Hepatocyte (in vitro differentiated cells): ENCODE measurements around the gene LYL1. TPM values are rescaled to one million over a fixed set of nuclear protein-coding genes. Genes with fewer than 3 reads are reported as not detected.

Experiments used
- DNase-seq: peaks from one replicate; pipeline ENCODE4 v3.0.0-alpha.2; 2016; ENCODE audit warnings: low spot score
- H2AFZ ChIP-seq: fragments of 200-600 bp; sonication (generic); 2 replicates; pipeline ENCODE4 v1.6.0; 2016; ENCODE audit warnings: antibody characterized with exemption, mild to moderate bottlenecking
- H3K27ac ChIP-seq: fragments of 200-600 bp; sonication (generic); 2 replicates; pipeline ENCODE4 v1.5.1; 2016; ENCODE audit warnings: mild to moderate bottlenecking
- H3K27me3 ChIP-seq: fragments of 200-600 bp; sonication (generic); 2 replicates; pipeline ENCODE4 v1.6.1; 2016
- H3K36me3 ChIP-seq: fragments of 200-600 bp; sonication (generic); replicated peaks from 2 replicates; pipeline ENCODE4 v1.5.1; 2016; ENCODE audit warnings: low read depth; ENCODE audit not compliant: insufficient read depth
- H3K4me1 ChIP-seq: fragments of 200-600 bp; sonication (generic); 2 replicates; pipeline ENCODE4 v1.5.1; 2016; ENCODE audit warnings: mild to moderate bottlenecking, moderate library complexity; ENCODE audit not compliant: insufficient read depth
- H3K4me2 ChIP-seq: fragments of 200-600 bp; sonication (generic); 2 replicates; pipeline ENCODE4 v1.6.0; 2016
- H3K4me3 ChIP-seq: fragments of 200-600 bp; sonication (generic); 2 replicates; pipeline ENCODE4 v1.5.1; 2016; ENCODE audit warnings: mild to moderate bottlenecking
- H3K79me2 ChIP-seq: fragments of 200-600 bp; sonication (generic); 2 replicates; pipeline ENCODE4 v1.6.0; 2017; ENCODE audit warnings: mild to moderate bottlenecking
- H3K9me2 ChIP-seq: fragments of 200-600 bp; sonication (generic); replicated peaks from 2 replicates; pipeline ENCODE4 v1.6.0; 2017; ENCODE audit warnings: mild to moderate bottlenecking; ENCODE audit not compliant: insufficient read depth
- H3K9me3 ChIP-seq: fragments of 200-600 bp; sonication (generic); 2 replicates; pipeline ENCODE4 v1.5.1; 2016; ENCODE audit warnings: low read depth, mild to moderate bottlenecking
- H4K20me1 ChIP-seq: fragments of 200-600 bp; sonication (generic); 2 replicates; pipeline ENCODE4 v1.6.0; 2016; ENCODE audit warnings: mild to moderate bottlenecking; ENCODE audit not compliant: insufficient read depth, poor library complexity, severe bottlenecking
- EZH2 ChIP-seq: fragments of 200-600 bp; sonication (generic); IDR thresholded peaks from 2 replicates; pipeline ENCODE4 v1.6.1; 2016; ENCODE audit warnings: antibody characterized with exemption, mild to moderate bottlenecking, borderline replicate concordance
- EZH2phosphoT487 ChIP-seq: fragments of 200-600 bp; sonication (generic); IDR thresholded peaks from one replicate; pipeline ENCODE4 v1.6.1; 2018; ENCODE audit warnings: antibody characterized with exemption, mild to moderate bottlenecking, low read depth, moderate library complexity; ENCODE audit not compliant: unreplicated experiment, severe bottlenecking
- WGBS: methylation state at CpG from one replicate; pipeline ENCODE4 v1.1.6; 2016; ENCODE audit warnings: low lambda C conversion rate; ENCODE audit errors: missing lambda C conversion rate; 5-methylcytosine and 5-hydroxymethylcytosine counted together
- polyA plus RNA-seq: library from polyadenylated mRNA; unstranded; fragments of >200 nt; fragmentation: Nextera tagmentation; extraction: Ambion mirVana; gene quantifications from 2 replicates; pipeline ENCODE4 v1.2.1, GENCODE V29; 2016
- total RNA-seq: library from RNA; depleted of rRNA; stranded (reverse); fragments of >200 nt; gene quantifications from 2 replicates; pipeline ENCODE4 v1.2.3, GENCODE V29; 2014
- TF ChIP-seq, protein P1 (sequence below): fragments of 200-600 bp; sonication (generic); IDR thresholded peaks from 2 replicates; pipeline ENCODE4 v1.5.1; 2016; ENCODE audit warnings: antibody characterized with exemption, mild to moderate bottlenecking; ENCODE audit not compliant: poor library complexity

The LYL1 gene
- total and polyA plus RNA-seq, 2 experiments from 2014 or later: 0.47 to 1.4 TPM

DNA sequence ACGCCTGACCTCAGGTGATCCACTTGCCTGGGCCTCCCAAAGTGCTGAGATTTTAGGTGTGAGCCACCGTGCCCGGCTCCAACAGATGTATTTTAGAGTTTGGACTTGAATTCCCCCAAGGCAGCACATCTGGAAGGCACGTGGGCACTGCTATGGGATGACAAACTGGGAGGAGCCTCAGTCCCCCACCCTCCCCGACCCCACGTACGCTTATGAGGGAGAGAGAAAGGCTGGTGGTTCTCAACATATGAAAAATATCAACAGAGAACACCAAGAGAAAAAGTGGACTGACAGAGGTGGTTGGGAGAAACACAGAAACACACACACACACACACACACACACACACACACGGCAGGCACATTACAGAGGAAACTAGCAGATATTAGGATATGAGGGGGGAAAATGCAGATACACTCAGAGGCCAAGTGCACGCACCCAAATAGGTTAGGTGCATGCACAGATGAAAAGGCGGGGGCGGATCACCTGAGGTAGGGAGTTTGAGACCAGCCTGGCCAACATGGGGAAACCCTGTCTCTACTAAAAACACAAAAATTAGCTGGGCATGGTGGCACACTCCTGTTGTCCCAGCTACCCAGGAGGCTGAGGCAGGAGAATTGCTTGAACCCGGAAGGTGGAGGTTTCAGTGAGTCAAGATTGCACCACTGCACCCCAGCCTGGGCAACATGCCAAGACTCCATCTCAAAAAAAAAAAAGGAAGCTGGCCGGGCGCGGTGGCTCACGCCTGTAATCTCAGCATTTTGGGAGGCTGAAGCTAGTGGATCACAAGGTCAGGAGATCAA lies 44.3 kb upstream of the LYL1 start:
- no peaks in the 10 kb centered on the region for H3K9me3 ChIP-seq
- no peak overlapping the region for H3K4me2 ChIP-seq
- peaks cover 26% of the 10 kb centered on the region for H3K79me2 ChIP-seq
- no peak for TF ChIP-seq EZH2phosphoT487
- no peak for TF ChIP-seq EZH2
- TF ChIP-seq, protein P1, sequence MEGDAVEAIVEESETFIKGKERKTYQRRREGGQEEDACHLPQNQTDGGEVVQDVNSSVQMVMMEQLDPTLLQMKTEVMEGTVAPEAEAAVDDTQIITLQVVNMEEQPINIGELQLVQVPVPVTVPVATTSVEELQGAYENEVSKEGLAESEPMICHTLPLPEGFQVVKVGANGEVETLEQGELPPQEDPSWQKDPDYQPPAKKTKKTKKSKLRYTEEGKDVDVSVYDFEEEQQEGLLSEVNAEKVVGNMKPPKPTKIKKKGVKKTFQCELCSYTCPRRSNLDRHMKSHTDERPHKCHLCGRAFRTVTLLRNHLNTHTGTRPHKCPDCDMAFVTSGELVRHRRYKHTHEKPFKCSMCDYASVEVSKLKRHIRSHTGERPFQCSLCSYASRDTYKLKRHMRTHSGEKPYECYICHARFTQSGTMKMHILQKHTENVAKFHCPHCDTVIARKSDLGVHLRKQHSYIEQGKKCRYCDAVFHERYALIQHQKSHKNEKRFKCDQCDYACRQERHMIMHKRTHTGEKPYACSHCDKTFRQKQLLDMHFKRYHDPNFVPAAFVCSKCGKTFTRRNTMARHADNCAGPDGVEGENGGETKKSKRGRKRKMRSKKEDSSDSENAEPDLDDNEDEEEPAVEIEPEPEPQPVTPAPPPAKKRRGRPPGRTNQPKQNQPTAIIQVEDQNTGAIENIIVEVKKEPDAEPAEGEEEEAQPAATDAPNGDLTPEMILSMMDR: no peak
- no peaks in the 10 kb centered on the region for H3K36me3 ChIP-seq
- no peak overlapping the region for H3K27ac ChIP-seq
- no peak for DNase-seq
- H3K4me1 ChIP-seq: peaks cover 11% of the 10 kb centered on the region
- H3K27me3 ChIP-seq: no peaks in the 10 kb centered on the region
- H3K9me2 ChIP-seq: no peaks in the 10 kb centered on the region
- WGBS: 72% methylated on average over 16 of the region's 16 CpGs
- H2AFZ ChIP-seq: no peak overlapping the region
- no peak overlapping the region for H3K4me3 ChIP-seq
- no peaks in the 10 kb centered on the region for H4K20me1 ChIP-seq

- H3K27me3 ChIP-seq: no peaks in the 10 kb centered on the region
- WGBS: 88% methylated on average over 8 of the region's 11 CpGs
- H4K20me1 ChIP-seq: no peaks in the 10 kb centered on the region
- H3K4me3 ChIP-seq: no peak overlapping the region
- H3K36me3 ChIP-seq: no peaks in the 10 kb centered on the region
- H3K9me2 ChIP-seq: no peaks in the 10 kb centered on the region
- H3K27ac ChIP-seq: no peak overlapping the region
- no peaks in the 10 kb centered on the region for H3K79me2 ChIP-seq
- no peaks in the 10 kb centered on the region for H3K9me3 ChIP-seq
- TF ChIP-seq, protein P1: no peak
- TF ChIP-seq EZH2 (no peak), EZH2phosphoT487 (no peak)
- DNase-seq: no peak
- H3K4me2 ChIP-seq: no peak overlapping the region
- H2AFZ ChIP-seq: no peak overlapping the region
- H3K4me1 ChIP-seq: no peaks in the 10 kb centered on the region
Observed at GRCh38 chr19:13139633-13140311, 37.1 kb upstream of the LYL1 start.

DNA sequence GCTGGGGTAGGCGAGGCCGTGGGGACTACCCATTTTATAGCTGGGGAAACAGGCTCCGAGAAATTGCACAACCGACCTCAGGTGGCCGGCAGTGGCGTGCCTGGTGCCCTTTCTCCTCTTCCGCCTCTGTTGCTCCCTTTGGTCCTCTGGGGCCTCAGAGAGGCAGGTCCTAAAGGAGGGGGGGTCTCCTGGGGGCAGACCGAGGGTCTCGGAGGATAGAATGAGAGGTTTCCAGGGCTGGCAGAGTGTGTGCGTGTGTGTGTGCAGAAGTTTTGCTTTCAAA lies 36.2 kb upstream of the LYL1 start:
- H3K4me1 ChIP-seq: no peaks in the 10 kb centered on the region
- peaks cover 3% of the 10 kb centered on the region for H4K20me1 ChIP-seq
- no peaks in the 10 kb centered on the region for H3K27me3 ChIP-seq
- no peaks in the 10 kb centered on the region for H3K36me3 ChIP-seq
- TF ChIP-seq EZH2phosphoT487: no peak
- TF ChIP-seq, protein P1: no peak
- TF ChIP-seq EZH2: no peak
- H3K4me3 ChIP-seq: no peak overlapping the region
- H3K9me2 ChIP-seq: no peaks in the 10 kb centered on the region
- no peak overlapping the region for H3K27ac ChIP-seq
- peaks cover 8% of the 10 kb centered on the region for H3K79me2 ChIP-seq
- H2AFZ ChIP-seq: no peak overlapping the region
- DNase-seq: no peak
- H3K4me2 ChIP-seq: no peak overlapping the region
- WGBS: 84% methylated on average over 10 of the region's 10 CpGs
- H3K9me3 ChIP-seq: no peaks in the 10 kb centered on the region
